NCI-H1048 (cell line): ENCODE measurements around the gene ACACA.

ENCODE experiments used
- DNase-seq: peaks from one replicate; lab custom pipeline; 2025; lab: John Stamatoyannopoulos, UW

ACACA gene

GRCh38 chr17:37292429-37293139 lies 114.1 kb downstream of the ACACA start:
- DNase-seq, result no peak

- DNase-seq, result no peak
These were observed 115.3 kb downstream of the ACACA start for GRCh38 chr17:37291351-37291750.

GRCh38 chr17:37286430-37286829 lies 120.2 kb downstream of the ACACA start:
- no peak for DNase-seq

GRCh38 chr17:37284191-37284590 lies 122.4 kb downstream of the ACACA start:
- DNase-seq, result no peak

- DNase-seq, result no peak
These were observed 123.1 kb downstream of the ACACA start for GRCh38 chr17:37283414-37283961.

DNA sequence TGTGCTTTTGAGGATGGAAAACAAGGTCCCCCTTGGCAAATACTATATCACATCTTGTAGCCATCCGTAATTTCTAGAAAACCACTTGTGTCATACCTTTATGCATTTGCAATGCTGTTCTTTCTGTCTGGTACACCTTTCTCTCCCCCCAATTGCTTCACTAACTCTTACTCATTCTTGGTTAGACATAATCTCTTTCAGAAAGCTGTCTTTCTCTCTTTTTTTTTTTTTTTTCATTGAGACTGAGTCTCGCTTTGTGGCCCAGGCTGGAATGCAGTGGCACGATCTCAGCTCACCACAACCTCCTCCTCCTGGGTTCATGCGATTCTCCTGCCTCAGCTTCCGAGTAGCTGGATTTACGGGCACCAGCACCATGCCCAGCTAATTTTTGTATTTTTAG lies 125.8 kb downstream of the ACACA start:
- no peak for DNase-seq

GRCh38 chr17:37278247-37278894 lies 128.3 kb downstream of the ACACA start:
- no peak for DNase-seq

DNA sequence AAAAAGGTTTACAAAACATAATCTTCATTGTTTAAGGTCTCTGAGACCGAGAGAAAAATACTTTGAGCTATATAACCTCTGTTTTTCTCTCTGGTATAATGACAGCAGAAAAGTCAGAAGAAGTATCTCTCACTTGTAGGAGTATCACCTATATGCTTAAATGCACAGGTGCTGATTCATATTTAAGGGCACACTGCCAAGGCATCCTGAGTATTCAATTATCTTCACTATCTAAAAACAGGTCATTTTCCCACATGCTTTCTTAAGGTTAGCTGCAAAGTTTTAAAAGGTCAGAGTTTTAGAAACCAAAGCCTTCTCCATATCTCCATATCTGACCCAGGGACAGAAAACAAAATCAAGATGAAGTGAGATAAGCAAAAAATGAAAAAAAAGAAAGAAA lies 130.2 kb downstream of the ACACA start:
- no peak for DNase-seq

- DNase-seq, result no peak
These were observed 132.2 kb downstream of the ACACA start for GRCh38 chr17:37274461-37274860.

- DNase-seq, result no peak
These were observed 133.1 kb downstream of the ACACA start for GRCh38 chr17:37273409-37274051.

DNA sequence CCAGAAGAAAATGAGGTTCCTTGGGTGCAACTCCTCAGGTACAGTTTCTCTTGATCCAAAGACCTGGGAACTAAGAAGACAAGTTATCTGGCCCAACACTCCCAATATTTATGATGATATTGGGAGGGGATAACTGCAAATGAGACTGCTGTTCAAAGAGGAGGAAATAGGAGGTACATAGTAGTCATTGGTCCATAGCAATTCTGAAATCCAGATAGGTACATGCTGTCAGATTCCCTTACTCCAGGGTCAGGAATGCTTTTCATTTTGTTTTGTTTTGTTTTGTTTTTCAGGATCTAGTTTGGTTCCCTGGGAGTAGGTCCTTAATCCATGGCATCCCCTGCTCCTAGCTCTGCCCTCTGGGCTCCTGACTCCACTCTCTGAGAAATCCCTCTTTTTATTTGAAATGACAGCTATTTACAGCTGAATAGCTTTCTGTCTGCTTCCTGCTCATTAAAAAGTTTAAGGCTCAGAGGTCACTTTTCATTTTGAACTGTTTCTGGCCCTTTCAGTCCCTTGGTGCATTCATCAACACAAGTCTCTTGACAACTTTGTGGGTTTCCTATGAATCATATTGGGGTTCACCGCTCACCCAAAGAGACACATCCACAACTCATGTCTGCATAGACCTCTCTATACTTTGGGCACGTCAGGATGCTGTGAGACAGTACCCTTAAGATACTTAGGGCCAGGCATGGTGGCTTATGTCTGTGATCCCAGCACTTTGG lies 141.0 kb downstream of the ACACA start:
- DNase-seq, result no peak

- no peak for DNase-seq
These were observed 145.3 kb downstream of the ACACA start for GRCh38 chr17:37261286-37261685.

GRCh38 chr17:37259030-37259735 lies 147.5 kb downstream of the ACACA start:
- DNase-seq, result no peak

DNA sequence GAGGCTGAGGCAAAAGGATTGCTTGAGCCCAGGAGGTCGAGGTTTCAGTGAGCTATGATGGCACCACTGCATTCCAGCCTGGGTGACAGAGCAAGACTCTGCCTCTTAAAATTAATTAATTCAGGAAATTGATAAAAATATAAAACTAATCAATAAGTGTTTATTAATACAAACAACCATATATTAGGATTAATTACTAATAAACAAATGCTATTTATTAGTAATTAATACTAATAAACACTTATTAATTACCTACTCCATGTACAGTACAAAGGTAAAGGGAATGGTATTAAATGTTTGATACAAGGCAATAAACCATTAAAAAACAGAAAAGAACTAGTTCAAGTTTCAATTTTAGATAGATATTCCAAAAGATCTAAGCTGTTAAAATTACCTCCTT lies 150.0 kb downstream of the ACACA start:
- no peak for DNase-seq

GRCh38 chr17:37255432-37255831 lies 151.2 kb downstream of the ACACA start:
- DNase-seq, result no peak

- no peak for DNase-seq
These were observed 158.8 kb downstream of the ACACA start for GRCh38 chr17:37247825-37248224.

GRCh38 chr17:37246085-37246484 lies 160.6 kb downstream of the ACACA start:
- DNase-seq, result no peak

DNA sequence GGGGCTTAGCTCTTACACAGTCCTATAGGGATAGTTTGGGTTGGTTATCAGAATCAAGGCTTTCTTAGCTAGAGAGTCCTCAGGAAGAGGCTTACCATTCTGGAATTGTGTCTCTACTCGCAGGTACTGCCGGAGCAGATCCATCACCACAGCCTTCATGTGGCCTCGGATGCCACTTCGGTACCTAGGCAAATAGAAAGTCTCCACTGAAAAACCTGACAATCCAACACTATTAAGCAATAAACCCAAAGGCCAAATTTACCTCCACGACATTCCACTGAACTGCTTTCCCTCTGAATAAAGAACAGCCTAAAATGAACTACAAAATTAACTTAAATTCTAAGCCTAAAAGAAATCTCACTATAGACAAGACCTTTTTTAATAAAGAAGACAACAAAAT lies 166.3 kb downstream of the ACACA start:
- DNase-seq, result no peak

DNA sequence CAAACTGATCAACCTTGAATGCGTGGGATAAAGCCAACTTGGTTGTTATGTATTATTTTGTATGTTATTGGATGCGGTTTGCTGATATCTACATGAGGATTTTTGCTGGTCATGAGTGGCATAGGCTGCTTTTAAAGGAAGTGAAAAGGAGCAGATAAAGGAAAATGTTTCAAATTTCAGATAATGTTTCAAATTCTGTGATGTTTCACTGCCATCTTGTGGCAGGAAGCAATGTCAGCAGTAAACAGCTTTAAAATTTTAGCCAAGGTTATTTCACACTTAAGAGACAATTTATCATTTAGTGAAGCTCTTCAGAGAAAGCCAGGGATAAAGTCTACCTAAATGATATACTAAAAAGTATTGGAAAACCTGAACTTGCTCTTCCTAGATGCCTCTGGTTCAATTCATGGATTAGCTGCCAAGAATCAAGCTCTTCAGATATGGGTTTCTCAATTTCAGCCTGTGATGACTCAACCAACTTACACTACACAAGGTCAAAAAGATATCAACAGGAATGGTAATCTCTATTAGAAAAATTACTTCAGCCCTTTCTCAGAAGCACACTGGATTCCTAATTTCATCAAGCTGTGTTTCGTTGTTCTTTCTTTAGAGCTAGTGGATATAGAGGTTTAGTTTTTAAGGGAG lies 166.8 kb downstream of the ACACA start:
- DNase-seq, result no peak

GRCh38 chr17:37234106-37234505 lies 172.5 kb downstream of the ACACA start:
- DNase-seq, result no peak

DNA sequence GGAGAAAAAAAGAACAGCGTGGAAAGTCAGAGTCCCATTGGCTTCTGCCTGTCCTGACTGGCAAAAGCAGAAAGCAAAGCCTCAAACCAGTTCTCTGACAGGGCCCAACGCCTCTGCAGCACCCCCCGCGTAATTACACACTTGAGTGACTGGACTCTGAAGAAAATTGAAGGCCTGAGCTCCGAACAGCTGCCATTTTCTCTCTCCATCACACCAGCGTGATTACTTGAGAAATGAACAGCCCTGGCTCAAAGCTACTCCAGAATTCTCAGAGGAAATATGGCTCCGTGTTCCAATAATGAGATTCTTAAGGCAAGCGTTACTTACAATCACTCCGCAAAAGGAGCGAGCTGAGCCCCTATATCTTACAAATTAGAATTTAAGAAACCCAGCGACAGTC lies 173.6 kb downstream of the ACACA start:
- DNase-seq, result no peak
